HG03095 (cell line): ENCODE results near the gene MAP4K4.

Experiments
- ATAC-seq: cut with Tn5 transposase; IDR thresholded peaks from one replicate; pipeline ENCODE4 v1.9.1; 2021; ENCODE audit warnings: moderate library complexity; ENCODE audit not compliant: unreplicated experiment

MAP4K4 gene

DNA sequence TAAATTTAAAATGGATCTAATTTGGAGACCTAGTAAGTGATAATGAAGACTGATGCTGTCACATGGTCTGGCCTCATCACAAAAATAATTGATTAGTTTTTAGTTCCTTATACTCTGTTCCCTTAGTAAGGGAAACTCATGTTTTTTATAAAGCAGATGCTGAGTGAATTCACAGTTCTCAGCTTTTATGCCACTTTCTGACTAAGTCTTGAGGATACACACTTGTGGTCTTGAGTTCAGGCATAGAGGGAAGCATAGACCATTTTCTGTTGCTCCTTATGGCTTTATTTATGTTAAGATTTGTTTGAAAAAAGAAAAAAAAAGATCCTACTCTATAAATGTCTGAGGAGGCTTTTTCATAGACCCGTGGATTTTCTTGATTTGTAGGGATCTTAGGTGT lies 91.1 kb downstream of the MAP4K4 start:
- no peak for ATAC-seq

DNA sequence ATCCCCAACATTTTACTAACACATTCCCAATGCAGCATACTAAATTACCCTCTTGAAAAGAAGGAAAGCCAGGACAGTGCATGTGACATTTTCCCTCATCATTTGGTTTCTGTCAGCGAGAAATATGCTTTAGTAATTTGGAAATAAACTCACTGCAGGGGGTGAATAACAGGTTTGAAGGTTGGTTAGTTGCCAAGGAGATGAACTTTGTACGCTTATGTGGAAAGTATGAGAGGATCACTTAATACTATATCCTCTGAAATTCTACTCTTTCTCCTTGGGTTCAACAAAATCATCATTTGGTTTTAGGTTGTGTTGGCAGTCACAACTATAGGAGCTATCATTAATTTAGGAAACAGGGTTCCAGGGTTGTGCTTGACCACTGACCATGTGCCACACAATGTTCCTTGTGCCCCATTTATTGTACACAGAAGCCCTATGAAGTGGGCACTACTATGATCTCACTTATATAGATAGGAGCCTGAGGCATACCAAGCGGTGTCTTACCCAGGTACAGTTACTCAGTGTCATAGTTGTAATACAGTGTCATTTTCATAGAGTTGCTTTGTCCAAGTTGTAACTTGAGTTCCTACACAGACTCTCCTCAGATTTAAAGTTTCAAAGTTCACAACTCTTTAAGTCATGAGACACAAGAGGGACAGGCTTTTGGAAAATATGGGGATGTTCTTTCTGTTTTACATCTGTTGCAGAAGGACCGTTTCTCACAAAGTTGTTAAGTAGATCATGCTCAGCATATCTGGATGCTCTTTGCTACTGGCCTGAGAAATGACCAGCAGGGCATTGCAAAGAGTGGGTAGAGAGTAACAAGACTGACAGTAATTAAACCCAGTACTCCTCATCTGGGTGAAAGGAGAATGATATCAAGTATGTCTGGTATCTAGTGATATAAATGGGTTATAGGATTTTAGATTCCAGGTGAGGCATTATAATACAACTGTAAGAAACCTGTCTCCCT lies 91.8 kb downstream of the MAP4K4 start:
- no peak for ATAC-seq

DNA sequence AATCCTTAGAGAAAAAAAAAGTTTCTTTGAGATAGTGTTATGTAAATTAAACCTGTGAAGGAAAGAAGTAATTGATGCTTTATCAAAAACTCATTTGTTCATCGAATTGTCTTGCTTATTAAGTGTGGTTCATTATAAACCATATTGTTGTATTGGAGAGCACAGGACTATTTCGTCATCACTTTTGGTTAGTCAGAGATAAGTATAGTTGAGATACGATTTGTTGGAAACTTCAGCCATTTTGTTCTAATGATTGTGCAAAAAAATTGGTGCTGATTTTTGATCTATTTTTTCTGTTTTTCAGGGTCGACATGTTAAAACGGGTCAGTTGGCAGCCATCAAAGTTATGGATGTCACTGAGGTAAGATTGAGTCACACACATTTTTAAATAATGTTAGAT lies 92.9 kb downstream of the MAP4K4 start:
- ATAC-seq: no peak

DNA sequence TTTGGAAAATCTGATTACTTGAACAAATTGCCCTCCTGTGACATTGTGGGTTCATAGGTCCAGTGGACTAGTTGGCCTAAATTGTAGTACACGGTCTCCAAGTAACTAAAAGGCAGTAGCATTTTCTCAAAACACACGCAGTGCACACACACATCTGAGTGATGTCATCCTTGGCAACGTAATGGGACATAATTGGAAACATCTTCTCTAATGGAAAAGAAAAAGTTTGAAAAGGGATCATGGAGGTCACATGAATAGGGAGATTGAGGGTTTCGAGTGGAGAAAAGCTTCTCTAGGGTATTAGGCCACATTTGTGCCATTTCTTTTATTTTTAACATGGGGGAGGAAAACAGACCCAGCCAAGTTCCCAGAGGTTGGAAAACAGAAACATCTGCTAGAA lies 93.3 kb downstream of the MAP4K4 start:
- no peak for ATAC-seq

- no peak for ATAC-seq
These were observed 94.7 kb downstream of the MAP4K4 start for GRCh38 chr2:101792208-101792607.

DNA sequence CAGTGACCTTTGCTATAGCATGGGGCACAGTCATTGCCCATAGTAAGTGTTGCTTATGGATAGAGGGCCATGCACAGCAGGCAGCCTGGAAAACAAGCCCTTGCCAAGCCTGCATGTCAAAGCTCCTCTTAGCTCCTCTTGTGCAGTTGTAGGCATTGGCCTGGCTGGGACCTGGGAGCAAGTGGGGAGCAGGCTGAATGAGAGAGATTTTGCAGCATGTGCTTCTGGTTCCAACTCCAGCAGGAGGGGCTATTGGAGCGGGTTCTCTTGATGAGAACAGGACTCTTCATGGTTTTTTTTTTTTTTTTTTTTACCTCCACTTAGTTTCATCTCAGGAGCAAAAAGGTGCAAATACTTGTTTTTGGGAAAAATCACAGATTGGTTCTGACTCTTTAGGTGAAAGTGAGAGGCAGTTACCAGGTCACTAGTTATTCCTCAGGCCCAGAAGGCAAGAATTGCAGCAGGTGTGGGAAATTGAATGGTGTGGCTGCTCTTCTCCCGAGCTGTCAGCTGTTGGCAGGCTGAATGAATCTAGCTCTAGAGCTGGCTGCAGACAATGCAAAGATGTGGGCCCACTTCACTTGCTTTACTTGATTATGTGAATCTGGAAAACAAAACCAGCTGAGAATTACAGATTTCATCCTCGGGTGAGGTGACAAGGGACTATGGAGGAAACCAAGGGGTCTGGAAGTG lies 95.9 kb downstream of the MAP4K4 start:
- no peak for ATAC-seq

DNA sequence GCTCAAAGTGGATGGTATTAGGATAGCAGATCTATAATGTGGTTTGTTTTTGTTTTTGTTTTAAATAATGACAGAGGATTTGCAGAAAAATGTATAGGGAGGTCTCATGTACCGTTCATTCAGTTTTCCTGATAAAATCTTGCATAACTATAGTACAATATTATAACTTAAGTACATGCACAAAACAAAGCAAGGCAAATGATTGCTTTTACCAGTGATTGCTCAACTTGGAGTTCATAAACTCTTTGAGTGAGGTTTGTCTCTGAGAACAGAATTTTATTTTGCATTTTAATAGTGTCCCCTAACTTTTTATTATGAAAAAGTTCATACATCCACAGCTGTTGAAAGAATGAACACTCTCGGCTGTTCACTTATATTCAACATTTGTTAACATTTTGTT lies 96.6 kb downstream of the MAP4K4 start:
- no peak for ATAC-seq

DNA sequence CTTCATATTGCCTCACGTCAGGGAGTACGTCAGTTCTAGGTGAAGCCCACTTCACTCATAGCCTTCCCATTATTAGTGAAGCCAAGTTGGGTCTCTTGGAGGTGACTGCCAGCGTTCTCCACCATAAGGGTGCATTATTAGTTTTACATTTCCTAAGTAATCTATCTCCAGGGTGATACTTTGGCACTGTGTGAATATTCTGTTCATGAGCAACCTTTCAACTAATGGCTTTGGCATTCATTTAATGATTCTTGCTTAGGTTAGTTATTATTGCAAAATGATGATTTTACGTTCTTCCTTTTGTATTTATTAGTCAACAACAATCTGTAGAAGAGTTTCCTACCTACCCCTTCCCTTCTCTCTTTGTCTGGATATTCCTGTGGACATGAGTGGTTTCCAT lies 97.5 kb downstream of the MAP4K4 start:
- no peak for ATAC-seq

DNA sequence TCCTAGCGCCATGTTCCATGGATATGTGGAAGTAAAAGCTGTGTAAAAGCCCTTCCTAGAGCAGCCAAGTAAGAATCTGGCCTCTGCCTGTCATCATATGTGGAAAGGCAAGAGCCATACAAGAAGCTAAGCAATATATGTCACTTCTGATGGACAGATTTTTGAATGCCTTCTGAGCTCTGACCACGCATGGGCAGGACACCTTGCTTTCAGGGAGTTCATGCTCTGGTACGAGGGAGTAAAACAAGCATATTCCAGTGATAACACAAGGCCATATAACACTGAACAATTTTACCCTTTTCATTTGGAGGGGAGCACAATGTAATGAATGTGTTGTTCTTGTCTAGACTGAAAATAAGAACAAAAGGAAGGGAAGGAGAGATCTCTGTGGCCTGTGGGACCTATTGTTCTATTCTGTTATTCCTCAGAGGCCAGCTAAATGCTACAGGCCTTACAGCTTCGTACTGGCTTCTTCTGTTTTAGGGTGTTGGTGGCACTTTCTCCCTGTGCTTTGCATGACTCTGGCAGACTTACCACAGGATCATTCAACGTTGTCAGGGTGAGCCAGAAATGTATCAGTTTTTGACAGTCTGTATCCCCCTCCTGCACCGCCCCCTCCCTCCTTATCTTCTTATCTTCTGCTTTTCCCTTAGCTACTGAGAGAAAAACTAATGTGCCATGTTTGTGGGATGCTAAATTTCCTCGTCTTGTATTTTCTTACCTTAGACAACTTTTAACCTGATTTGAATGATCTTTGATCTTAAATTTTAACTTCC lies 99.5 kb downstream of the MAP4K4 start:
- ATAC-seq: no peak

GRCh38 chr2:101801496-101801895 lies 104.0 kb downstream of the MAP4K4 start:
- no peak for ATAC-seq

DNA sequence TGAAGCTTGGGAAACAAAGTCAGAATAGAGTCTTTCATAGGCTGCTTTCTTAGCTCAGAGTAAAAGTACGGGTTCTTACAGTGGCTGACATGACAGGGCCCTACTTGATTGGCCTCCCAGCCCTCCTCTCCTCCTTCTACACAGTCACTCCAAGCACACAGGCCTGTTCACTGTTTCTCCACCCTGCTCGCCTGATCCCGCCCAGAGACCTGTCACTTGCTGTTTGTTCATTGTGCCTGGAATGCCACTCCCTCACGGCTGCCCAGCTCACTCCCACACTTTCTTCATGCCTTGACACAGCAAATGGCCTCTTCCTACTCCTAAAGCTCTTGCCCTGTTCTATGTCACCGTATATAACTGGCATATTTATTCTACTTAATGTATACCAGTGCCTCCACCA lies 104.8 kb downstream of the MAP4K4 start:
- ATAC-seq: no peak

DNA sequence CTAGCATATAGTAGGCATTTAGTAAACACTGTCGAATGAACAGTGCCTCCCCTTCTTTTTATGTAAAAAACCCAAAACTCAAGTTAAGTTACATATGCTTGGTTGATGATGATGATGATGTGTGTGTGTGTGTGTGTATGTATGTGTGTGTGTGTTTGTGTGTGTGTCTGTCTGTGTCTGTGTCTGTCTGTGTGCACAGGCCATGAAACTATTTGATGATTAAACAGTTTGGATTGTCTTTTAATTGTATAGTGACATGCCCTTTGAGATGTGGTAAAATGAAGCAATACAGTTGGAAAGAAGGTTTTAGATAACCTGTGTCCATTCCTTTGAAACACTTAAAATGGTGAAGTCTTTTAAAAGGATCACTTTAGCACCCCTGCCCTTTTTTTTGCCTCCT lies 105.6 kb downstream of the MAP4K4 start:
- no peak for ATAC-seq

DNA sequence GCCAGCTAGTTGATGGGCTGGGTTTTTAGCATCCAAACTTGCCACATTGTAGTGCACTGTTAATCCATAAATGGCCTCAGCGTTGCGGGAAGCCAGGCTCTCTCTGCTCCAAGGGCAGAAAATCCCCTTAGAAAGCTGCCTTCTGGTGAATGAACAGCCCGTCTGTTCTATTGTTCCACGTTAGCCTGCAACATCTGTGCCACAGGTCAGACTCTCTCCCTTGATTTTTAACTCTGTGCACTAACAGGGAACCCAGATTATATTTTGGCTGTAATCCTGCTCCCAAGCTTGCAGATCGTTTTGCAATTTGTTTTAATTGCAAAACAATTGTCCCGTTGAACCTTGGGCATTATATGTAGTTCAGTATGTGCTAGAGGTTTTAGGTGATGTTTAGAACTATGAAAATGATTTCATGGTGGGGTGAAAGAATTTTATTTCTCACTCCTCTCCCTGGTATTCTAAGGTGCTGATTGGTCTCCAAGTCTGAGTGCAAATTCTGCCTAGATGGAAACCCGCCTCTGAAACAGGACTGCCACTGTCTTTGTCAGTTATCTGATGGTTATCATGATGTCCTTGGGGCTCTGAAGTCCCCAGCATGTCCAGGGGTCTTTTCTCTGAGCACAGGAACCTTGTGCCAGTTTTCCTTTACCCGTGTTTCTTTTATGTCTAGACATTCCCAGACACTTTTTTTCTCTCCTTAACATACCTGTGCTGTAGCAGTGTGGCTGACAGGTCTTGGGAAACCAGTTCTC lies 106.6 kb downstream of the MAP4K4 start:
- no peak for ATAC-seq

DNA sequence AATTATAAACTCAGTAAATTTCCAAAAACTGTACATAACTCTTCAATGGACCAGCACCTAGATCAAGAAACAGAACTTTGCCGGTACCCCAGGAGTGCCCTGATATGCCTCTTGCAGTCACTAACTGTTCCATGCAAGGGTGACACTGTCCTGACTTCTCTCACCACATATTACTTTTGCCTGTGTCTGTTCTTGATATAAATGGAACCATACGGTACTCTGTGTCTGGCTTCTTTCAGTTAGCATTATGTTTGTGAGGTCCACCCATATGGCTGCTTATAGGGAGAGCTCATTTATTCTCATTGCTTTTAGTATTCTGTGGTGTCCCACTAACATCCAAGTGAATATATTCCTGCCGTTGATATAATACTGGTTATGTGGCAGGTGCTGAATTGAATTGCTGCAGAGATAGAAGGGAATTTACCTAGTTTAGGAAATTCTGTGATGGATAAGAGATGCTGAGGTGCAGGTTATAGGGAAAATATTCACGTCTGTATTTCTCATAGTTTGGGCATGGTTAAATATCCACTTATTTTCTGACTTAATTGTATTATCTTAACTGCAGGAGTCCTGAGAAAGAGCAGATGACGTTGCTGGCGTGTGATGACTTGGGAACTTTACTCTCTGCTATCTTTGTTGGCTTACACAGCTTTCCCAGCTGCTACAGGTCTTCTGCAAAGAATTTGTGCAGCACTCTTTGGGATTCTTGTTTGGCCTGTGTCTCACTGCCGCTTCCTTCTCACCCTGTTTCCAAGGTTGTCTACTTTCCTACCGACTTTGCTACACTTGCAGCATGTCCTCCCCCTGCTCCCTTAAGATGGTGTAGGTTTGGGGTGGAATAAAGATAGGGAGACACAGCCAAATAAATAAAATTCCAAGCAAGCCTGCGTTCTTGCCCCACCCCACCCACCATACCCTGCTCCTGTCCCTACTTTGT lies 107.9 kb downstream of the MAP4K4 start:
- no peak for ATAC-seq

- ATAC-seq: no peak
These were observed 108.6 kb downstream of the MAP4K4 start for GRCh38 chr2:101806123-101806522.

DNA sequence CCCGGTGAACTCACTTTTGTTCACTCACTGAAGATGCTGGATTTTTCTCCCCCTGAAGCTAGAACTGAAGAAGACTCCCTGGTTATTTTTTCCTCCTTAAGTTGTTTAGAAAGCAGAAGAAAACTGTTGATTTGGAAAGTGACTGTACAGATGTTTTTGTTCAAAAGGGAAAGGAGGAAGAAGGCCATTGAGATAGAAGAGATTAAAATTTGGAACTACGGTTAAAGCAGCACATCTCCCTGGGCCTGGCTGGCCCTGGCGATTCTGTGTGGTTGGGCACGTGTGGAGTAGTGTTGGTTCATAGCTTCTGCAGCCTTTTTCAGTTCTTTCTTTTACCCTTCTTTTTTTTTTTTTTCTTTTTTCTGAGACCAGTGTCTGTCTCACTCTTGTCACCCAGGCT lies 109.2 kb downstream of the MAP4K4 start:
- no peak for ATAC-seq

- ATAC-seq: no peak
These were observed 109.7 kb downstream of the MAP4K4 start for GRCh38 chr2:101807242-101807641.

GRCh38 chr2:101808006-101808562 lies 110.6 kb downstream of the MAP4K4 start:
- no peak for ATAC-seq

- no peak for ATAC-seq
These were observed 112.2 kb downstream of the MAP4K4 start for GRCh38 chr2:101809698-101810097.
